ENCODE results near the gene STXBP6. TPM values are rescaled to one million over a fixed set of nuclear protein-coding genes. Genes with fewer than 3 reads are reported as not detected.

Gene STXBP6
- total RNA-seq, 1 donor from 2014 or later: 27.1 TPM

- Mint-ChIP-seq H3K27ac (ENCODE audit: unreplicated experiment) (no peak overlapping the region), H3K27me3 (ENCODE audit: low read depth, unreplicated experiment) (no peaks in the 10 kb centered on the region), H3K9me3 (ENCODE audit: unreplicated experiment) (no peaks in the 10 kb centered on the region), H3K36me3 (ENCODE audit: low read depth, unreplicated experiment) (peaks cover 3% of the 10 kb centered on the region), H3K4me3 (ENCODE audit: unreplicated experiment) (no peak overlapping the region), H3K4me1 (ENCODE audit: low read depth, unreplicated experiment) (peaks cover 4% of the 10 kb centered on the region)
- Histone ChIP-seq H3K27ac (ENCODE audit: low read depth, low read length) (no peak overlapping the region), H2AFZ (ENCODE audit: low read depth, low read length) (no peak overlapping the region), H3K4me1 (ENCODE audit: insufficient read depth, low read length) (no peaks in the 10 kb centered on the region), H3K9me3 (ENCODE audit: insufficient read depth, low read depth, low read length) (no peaks in the 10 kb centered on the region), H4K20me1 (ENCODE audit: insufficient read depth, low read length) (no peaks in the 10 kb centered on the region), H3K27me3 (ENCODE audit: insufficient read depth, low read length) (no peaks in the 10 kb centered on the region), H3K36me3 (ENCODE audit: insufficient read depth, low read length) (no peaks in the 10 kb centered on the region), H3K79me2 (ENCODE audit: insufficient read depth, low read length) (no peaks in the 10 kb centered on the region), H3K9ac (ENCODE audit: low read length) (no peak overlapping the region), H3K4me3 (ENCODE audit: insufficient read depth, low read depth, low read length) (no peak overlapping the region), H3K4me2 (ENCODE audit: low read length) (no peak overlapping the region)
- FAIRE-seq (no peak), DNase-seq (ENCODE audit: low read depth) (no peak)
- TF ChIP-seq CTCF (IDR thresholded peaks at IDR 0.05; ENCODE audit: insufficient read depth, low read depth, low read length) (no peak), EZH2 (IDR thresholded peaks at IDR 0.05; ENCODE audit: insufficient read depth, low read length) (no peak)
These were observed 17.7 kb downstream of the STXBP6 start for GRCh38 chr14:25032092-25032784.

GRCh38 chr14:25026476-25027137 lies 23.3 kb downstream of the STXBP6 start:
- no peak for TF ChIP-seq EZH2 (IDR thresholded peaks at IDR 0.05; ENCODE audit: insufficient read depth, low read length)
- TF ChIP-seq CTCF (IDR thresholded peaks at IDR 0.05; ENCODE audit: insufficient read depth, low read depth, low read length): no peak
- no peaks in the 10 kb centered on the region for H3K27me3 ChIP-seq (ENCODE audit: insufficient read depth, low read length)
- Mint-ChIP-seq H3K4me1 (ENCODE audit: low read depth, unreplicated experiment) (no peaks in the 10 kb centered on the region), H3K9me3 (ENCODE audit: unreplicated experiment) (no peaks in the 10 kb centered on the region), H3K27me3 (ENCODE audit: low read depth, unreplicated experiment) (no peaks in the 10 kb centered on the region), H3K27ac (ENCODE audit: unreplicated experiment) (no peak overlapping the region), H3K36me3 (ENCODE audit: low read depth, unreplicated experiment) (peaks cover 3% of the 10 kb centered on the region), H3K4me3 (ENCODE audit: unreplicated experiment) (no peak overlapping the region)
- FAIRE-seq (no peak), DNase-seq (ENCODE audit: low read depth) (no peak)
- H4K20me1 ChIP-seq (ENCODE audit: insufficient read depth, low read length): no peaks in the 10 kb centered on the region
- H3K4me2 ChIP-seq (ENCODE audit: low read length): no peak overlapping the region
- no peaks in the 10 kb centered on the region for H3K9me3 ChIP-seq (ENCODE audit: insufficient read depth, low read depth, low read length)
- H3K79me2 ChIP-seq (ENCODE audit: insufficient read depth, low read length): no peaks in the 10 kb centered on the region
- H3K9ac ChIP-seq (ENCODE audit: low read length): no peak overlapping the region
- no peaks in the 10 kb centered on the region for H3K36me3 ChIP-seq (ENCODE audit: insufficient read depth, low read length)
- no peak overlapping the region for H3K4me3 ChIP-seq (ENCODE audit: insufficient read depth, low read depth, low read length)
- H2AFZ ChIP-seq (ENCODE audit: low read depth, low read length): no peak overlapping the region
- H3K4me1 ChIP-seq (ENCODE audit: insufficient read depth, low read length): no peaks in the 10 kb centered on the region
- H3K27ac ChIP-seq (ENCODE audit: low read depth, low read length): no peak overlapping the region

GRCh38 chr14:25019892-25020291 lies 30.1 kb downstream of the STXBP6 start:
- FAIRE-seq (no peak), DNase-seq (ENCODE audit: low read depth) (no peak)
- Histone ChIP-seq H2AFZ (ENCODE audit: low read depth, low read length) (no peak overlapping the region), H3K27ac (ENCODE audit: low read depth, low read length) (no peak overlapping the region), H3K4me1 (ENCODE audit: insufficient read depth, low read length) (no peaks in the 10 kb centered on the region), H3K27me3 (ENCODE audit: insufficient read depth, low read length) (no peaks in the 10 kb centered on the region), H4K20me1 (ENCODE audit: insufficient read depth, low read length) (no peaks in the 10 kb centered on the region), H3K9ac (ENCODE audit: low read length) (no peak overlapping the region), H3K4me3 (ENCODE audit: insufficient read depth, low read depth, low read length) (no peak overlapping the region), H3K79me2 (ENCODE audit: insufficient read depth, low read length) (no peaks in the 10 kb centered on the region), H3K9me3 (ENCODE audit: insufficient read depth, low read depth, low read length) (no peaks in the 10 kb centered on the region), H3K4me2 (ENCODE audit: low read length) (no peak overlapping the region), H3K36me3 (ENCODE audit: insufficient read depth, low read length) (no peaks in the 10 kb centered on the region)
- no peaks in the 10 kb centered on the region for H3K9me3 Mint-ChIP-seq (ENCODE audit: unreplicated experiment)
- no peak overlapping the region for H3K27ac Mint-ChIP-seq (ENCODE audit: unreplicated experiment)
- H3K36me3 Mint-ChIP-seq (ENCODE audit: low read depth, unreplicated experiment): peaks cover 4% of the 10 kb centered on the region
- H3K4me3 Mint-ChIP-seq (ENCODE audit: unreplicated experiment): no peak overlapping the region
- no peaks in the 10 kb centered on the region for H3K27me3 Mint-ChIP-seq (ENCODE audit: low read depth, unreplicated experiment)
- TF ChIP-seq EZH2 (IDR thresholded peaks at IDR 0.05; ENCODE audit: insufficient read depth, low read length) (no peak), CTCF (IDR thresholded peaks at IDR 0.05; ENCODE audit: insufficient read depth, low read depth, low read length) (no peak)
- H3K4me1 Mint-ChIP-seq (ENCODE audit: low read depth, unreplicated experiment): no peaks in the 10 kb centered on the region

Measured in astrocyte (in vitro differentiated cells and primary cell).